HEK293 (cell line): ENCODE results near the gene MOCS3.
A peak's percentile ranks its signal among the peaks of the same experiment; 100 is the strongest.

Source experiments
- ATF2 ChIP-seq: fragments of 450-650 bp; formaldehyde crosslinking; IDR thresholded peaks from 2 replicates; pipeline ENCODE4 v1.5.1; 2016; ENCODE audit warnings: missing biosample characterization, missing genetic modification characterization, low read depth
- BCL11A ChIP-seq: fragments of 450-650 bp; formaldehyde crosslinking; IDR thresholded peaks from 2 replicates; pipeline ENCODE4 v1.5.1; 2016; ENCODE audit warnings: low read depth, missing biosample characterization, missing genetic modification characterization
- GLIS1 ChIP-seq: fragments of 450-650 bp; formaldehyde crosslinking; IDR thresholded peaks from 2 replicates; pipeline ENCODE4 v1.5.1; 2016; ENCODE audit warnings: missing biosample characterization, missing genetic modification characterization
- KLF10 ChIP-seq: fragments of 450-650 bp; IDR thresholded peaks from 2 replicates; pipeline ENCODE4 v1.5.1; 2018; ENCODE audit warnings: missing biosample characterization, mild to moderate bottlenecking, missing genetic modification characterization
- SCRT2 ChIP-seq: fragments of 450-650 bp; formaldehyde crosslinking; IDR thresholded peaks from 2 replicates; pipeline ENCODE4 v1.5.1; 2016; ENCODE audit warnings: missing biosample characterization, missing genetic modification characterization
- YY1 ChIP-seq: fragments of 450-650 bp; formaldehyde crosslinking; IDR thresholded peaks from 2 replicates; pipeline ENCODE4 v1.5.1; 2018; ENCODE audit warnings: missing biosample characterization, missing genetic modification characterization
- ZBTB17 ChIP-seq: fragments of 450-650 bp; formaldehyde crosslinking; IDR thresholded peaks from 2 replicates; pipeline ENCODE4 v1.5.1; 2016; ENCODE audit warnings: missing biosample characterization, missing genetic modification characterization
- ZFP37 ChIP-seq: fragments of 450-650 bp; formaldehyde crosslinking; IDR thresholded peaks from 2 replicates; pipeline ENCODE4 v1.5.1; 2016; ENCODE audit warnings: missing biosample characterization, missing genetic modification characterization
- ZIC2 ChIP-seq: fragments of 450-650 bp; formaldehyde crosslinking; IDR thresholded peaks from 2 replicates; pipeline ENCODE4 v1.5.1; 2016; ENCODE audit warnings: missing biosample characterization, missing genetic modification characterization
- ZNF19 ChIP-seq: fragments of 450-650 bp; formaldehyde crosslinking; IDR thresholded peaks from 2 replicates; pipeline ENCODE4; 2016; ENCODE audit warnings: missing biosample characterization, missing genetic modification characterization, low read depth
- ZNF214 ChIP-seq: fragments of 450-650 bp; formaldehyde crosslinking; IDR thresholded peaks from 2 replicates; pipeline ENCODE4 v1.5.1; 2017; ENCODE audit warnings: missing biosample characterization, mild to moderate bottlenecking, missing genetic modification characterization, borderline replicate concordance
- ZNF394 ChIP-seq: fragments of 450-650 bp; formaldehyde crosslinking; IDR thresholded peaks from 2 replicates; pipeline ENCODE4 v1.5.1; 2016; ENCODE audit warnings: missing biosample characterization, missing genetic modification characterization, mild to moderate bottlenecking, moderate library complexity, borderline replicate concordance
- ZNF629 ChIP-seq: fragments of 450-650 bp; formaldehyde crosslinking; IDR thresholded peaks from 2 replicates; pipeline ENCODE4 v1.5.1; 2017; ENCODE audit warnings: missing biosample characterization, missing genetic modification characterization
- ZNF777 ChIP-seq: fragments of 450-650 bp; formaldehyde crosslinking; IDR thresholded peaks from 2 replicates; pipeline ENCODE4 v1.5.1; 2017; ENCODE audit warnings: missing biosample characterization, missing genetic modification characterization, borderline replicate concordance
- ZNF837 ChIP-seq: fragments of 450-650 bp; formaldehyde crosslinking; IDR thresholded peaks from 2 replicates; pipeline ENCODE4 v1.5.1; 2016; ENCODE audit warnings: missing biosample characterization, missing genetic modification characterization
- ZSCAN5A ChIP-seq: fragments of 450-650 bp; formaldehyde crosslinking; IDR thresholded peaks from 2 replicates; pipeline ENCODE4 v1.5.1; 2016; ENCODE audit warnings: missing biosample characterization, missing genetic modification characterization
- TF ChIP-seq, protein P1 (sequence below): fragments of 450-650 bp; IDR thresholded peaks from 2 replicates; pipeline ENCODE4 v1.5.1; 2018; ENCODE audit warnings: missing biosample characterization, mild to moderate bottlenecking, missing genetic modification characterization
- TF ChIP-seq, protein P2 (sequence below): fragments of 450-650 bp; formaldehyde crosslinking; IDR thresholded peaks from 2 replicates; pipeline ENCODE4 v1.5.1; 2017; ENCODE audit warnings: missing biosample characterization, missing genetic modification characterization
- TF ChIP-seq, protein P3 (sequence below): fragments of 450-650 bp; formaldehyde crosslinking; conservative IDR thresholded peaks from 2 replicates; pipeline ENCODE4 v1.5.1; 2016; ENCODE audit warnings: low read depth, missing biosample characterization, missing genetic modification characterization
- TF ChIP-seq, protein P4 (sequence below): fragments of 450-650 bp; formaldehyde crosslinking; IDR thresholded peaks from 2 replicates; pipeline ENCODE4 v1.5.1; 2016; ENCODE audit warnings: missing biosample characterization, missing genetic modification characterization
- TF ChIP-seq, protein P5 (sequence below): fragments of 450-650 bp; formaldehyde crosslinking; IDR thresholded peaks from 2 replicates; pipeline ENCODE4 v1.5.1; 2016; ENCODE audit warnings: missing biosample characterization, missing genetic modification characterization
- TF ChIP-seq, protein P6 (sequence below): fragments of 450-650 bp; formaldehyde crosslinking; IDR thresholded peaks from 2 replicates; pipeline ENCODE4 v1.5.1; 2016; ENCODE audit warnings: missing biosample characterization, missing genetic modification characterization

MOCS3 gene

GRCh38 chr20:50931306-50932015 lies 27.2 kb upstream of the MOCS3 start, which contains the start of gene ADNP (continued):
- TF ChIP-seq ZNF19 (tag by site-specific recombination), result no peak
- TF ChIP-seq ZNF214 (tag by site-specific recombination), result no peak
- peak; percentile 85 for TF ChIP-seq YY1 (tag by site-specific recombination)
- peak; percentile 75 for TF ChIP-seq ATF2 (tag by site-specific recombination)
- TF ChIP-seq, protein P1, sequence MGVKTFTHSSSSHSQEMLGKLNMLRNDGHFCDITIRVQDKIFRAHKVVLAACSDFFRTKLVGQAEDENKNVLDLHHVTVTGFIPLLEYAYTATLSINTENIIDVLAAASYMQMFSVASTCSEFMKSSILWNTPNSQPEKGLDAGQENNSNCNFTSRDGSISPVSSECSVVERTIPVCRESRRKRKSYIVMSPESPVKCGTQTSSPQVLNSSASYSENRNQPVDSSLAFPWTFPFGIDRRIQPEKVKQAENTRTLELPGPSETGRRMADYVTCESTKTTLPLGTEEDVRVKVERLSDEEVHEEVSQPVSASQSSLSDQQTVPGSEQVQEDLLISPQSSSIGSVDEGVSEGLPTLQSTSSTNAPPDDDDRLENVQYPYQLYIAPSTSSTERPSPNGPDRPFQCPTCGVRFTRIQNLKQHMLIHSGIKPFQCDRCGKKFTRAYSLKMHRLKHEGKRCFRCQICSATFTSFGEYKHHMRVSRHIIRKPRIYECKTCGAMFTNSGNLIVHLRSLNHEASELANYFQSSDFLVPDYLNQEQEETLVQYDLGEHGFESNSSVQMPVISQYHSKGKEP (tag by site-specific recombination), result peak; percentile 38; the same call in 1 of the 2 replicates
- TF ChIP-seq, protein P2, sequence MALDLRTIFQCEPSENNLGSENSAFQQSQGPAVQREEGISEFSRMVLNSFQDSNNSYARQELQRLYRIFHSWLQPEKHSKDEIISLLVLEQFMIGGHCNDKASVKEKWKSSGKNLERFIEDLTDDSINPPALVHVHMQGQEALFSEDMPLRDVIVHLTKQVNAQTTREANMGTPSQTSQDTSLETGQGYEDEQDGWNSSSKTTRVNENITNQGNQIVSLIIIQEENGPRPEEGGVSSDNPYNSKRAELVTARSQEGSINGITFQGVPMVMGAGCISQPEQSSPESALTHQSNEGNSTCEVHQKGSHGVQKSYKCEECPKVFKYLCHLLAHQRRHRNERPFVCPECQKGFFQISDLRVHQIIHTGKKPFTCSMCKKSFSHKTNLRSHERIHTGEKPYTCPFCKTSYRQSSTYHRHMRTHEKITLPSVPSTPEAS (tag by site-specific recombination), result no peak
- no peak for TF ChIP-seq ZSCAN5A (tag by site-specific recombination)
- 0 out of 2 replicates have a peak, but pooled peaks have one; percentile 55 for TF ChIP-seq ZNF394 (tag by site-specific recombination)
- TF ChIP-seq ZNF777 (tag by site-specific recombination), result no peak
- TF ChIP-seq, protein P3, sequence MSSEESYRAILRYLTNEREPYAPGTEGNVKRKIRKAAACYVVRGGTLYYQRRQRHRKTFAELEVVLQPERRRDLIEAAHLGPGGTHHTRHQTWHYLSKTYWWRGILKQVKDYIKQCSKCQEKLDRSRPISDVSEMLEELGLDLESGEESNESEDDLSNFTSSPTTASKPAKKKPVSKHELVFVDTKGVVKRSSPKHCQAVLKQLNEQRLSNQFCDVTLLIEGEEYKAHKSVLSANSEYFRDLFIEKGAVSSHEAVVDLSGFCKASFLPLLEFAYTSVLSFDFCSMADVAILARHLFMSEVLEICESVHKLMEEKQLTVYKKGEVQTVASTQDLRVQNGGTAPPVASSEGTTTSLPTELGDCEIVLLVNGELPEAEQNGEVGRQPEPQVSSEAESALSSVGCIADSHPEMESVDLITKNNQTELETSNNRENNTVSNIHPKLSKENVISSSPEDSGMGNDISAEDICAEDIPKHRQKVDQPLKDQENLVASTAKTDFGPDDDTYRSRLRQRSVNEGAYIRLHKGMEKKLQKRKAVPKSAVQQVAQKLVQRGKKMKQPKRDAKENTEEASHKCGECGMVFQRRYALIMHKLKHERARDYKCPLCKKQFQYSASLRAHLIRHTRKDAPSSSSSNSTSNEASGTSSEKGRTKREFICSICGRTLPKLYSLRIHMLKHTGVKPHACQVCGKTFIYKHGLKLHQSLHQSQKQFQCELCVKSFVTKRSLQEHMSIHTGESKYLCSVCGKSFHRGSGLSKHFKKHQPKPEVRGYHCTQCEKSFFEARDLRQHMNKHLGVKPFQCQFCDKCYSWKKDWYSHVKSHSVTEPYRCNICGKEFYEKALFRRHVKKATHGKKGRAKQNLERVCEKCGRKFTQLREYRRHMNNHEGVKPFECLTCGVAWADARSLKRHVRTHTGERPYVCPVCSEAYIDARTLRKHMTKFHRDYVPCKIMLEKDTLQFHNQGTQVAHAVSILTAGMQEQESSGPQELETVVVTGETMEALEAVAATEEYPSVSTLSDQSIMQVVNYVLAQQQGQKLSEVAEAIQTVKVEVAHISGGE, result peak; percentile 68
- TF ChIP-seq, protein P4, sequence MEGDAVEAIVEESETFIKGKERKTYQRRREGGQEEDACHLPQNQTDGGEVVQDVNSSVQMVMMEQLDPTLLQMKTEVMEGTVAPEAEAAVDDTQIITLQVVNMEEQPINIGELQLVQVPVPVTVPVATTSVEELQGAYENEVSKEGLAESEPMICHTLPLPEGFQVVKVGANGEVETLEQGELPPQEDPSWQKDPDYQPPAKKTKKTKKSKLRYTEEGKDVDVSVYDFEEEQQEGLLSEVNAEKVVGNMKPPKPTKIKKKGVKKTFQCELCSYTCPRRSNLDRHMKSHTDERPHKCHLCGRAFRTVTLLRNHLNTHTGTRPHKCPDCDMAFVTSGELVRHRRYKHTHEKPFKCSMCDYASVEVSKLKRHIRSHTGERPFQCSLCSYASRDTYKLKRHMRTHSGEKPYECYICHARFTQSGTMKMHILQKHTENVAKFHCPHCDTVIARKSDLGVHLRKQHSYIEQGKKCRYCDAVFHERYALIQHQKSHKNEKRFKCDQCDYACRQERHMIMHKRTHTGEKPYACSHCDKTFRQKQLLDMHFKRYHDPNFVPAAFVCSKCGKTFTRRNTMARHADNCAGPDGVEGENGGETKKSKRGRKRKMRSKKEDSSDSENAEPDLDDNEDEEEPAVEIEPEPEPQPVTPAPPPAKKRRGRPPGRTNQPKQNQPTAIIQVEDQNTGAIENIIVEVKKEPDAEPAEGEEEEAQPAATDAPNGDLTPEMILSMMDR (tag by site-specific recombination), result peak; percentile 82
- peak; percentile 76; the same call in 1 of the 2 replicates for TF ChIP-seq BCL11A (tag by site-specific recombination)
- TF ChIP-seq ZNF837 (tag by site-specific recombination), result no peak
- TF ChIP-seq ZNF629 (tag by site-specific recombination), result peak; percentile 68
- TF ChIP-seq KLF10 (tag by site-specific recombination), result peak; percentile 47; the same call in 1 of the 2 replicates
- TF ChIP-seq SCRT2 (tag by site-specific recombination), result peak; percentile 98
- TF ChIP-seq ZIC2 (tag by site-specific recombination), result peak; percentile 55; the same call in 1 of the 2 replicates
- 0 out of 2 replicates have a peak, but pooled peaks have one; percentile 30 for TF ChIP-seq ZBTB17
- TF ChIP-seq, protein P5, sequence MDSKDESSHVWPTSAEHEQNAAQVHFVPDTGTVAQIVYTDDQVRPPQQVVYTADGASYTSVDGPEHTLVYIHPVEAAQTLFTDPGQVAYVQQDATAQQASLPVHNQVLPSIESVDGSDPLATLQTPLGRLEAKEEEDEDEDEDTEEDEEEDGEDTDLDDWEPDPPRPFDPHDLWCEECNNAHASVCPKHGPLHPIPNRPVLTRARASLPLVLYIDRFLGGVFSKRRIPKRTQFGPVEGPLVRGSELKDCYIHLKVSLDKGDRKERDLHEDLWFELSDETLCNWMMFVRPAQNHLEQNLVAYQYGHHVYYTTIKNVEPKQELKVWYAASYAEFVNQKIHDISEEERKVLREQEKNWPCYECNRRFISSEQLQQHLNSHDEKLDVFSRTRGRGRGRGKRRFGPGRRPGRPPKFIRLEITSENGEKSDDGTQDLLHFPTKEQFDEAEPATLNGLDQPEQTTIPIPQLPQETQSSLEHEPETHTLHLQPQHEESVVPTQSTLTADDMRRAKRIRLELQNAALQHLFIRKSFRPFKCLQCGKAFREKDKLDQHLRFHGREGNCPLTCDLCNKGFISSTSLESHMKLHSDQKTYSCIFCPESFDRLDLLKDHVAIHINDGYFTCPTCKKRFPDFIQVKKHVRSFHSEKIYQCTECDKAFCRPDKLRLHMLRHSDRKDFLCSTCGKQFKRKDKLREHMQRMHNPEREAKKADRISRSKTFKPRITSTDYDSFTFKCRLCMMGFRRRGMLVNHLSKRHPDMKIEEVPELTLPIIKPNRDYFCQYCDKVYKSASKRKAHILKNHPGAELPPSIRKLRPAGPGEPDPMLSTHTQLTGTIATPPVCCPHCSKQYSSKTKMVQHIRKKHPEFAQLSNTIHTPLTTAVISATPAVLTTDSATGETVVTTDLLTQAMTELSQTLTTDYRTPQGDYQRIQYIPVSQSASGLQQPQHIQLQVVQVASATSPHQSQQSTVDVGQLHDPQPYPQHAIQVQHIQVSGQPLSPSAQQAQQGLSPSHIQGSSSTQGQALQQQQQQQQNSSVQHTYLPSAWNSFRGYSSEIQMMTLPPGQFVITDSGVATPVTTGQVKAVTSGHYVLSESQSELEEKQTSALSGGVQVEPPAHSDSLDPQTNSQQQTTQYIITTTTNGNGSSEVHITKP (tag by site-specific recombination), result peak; percentile 95
- TF ChIP-seq ZFP37 (tag by site-specific recombination), result 0 out of 2 replicates have a peak, but pooled peaks have one; percentile 51
- peak; percentile 46; the same call in 1 of the 2 replicates for TF ChIP-seq GLIS1
- TF ChIP-seq, protein P6, sequence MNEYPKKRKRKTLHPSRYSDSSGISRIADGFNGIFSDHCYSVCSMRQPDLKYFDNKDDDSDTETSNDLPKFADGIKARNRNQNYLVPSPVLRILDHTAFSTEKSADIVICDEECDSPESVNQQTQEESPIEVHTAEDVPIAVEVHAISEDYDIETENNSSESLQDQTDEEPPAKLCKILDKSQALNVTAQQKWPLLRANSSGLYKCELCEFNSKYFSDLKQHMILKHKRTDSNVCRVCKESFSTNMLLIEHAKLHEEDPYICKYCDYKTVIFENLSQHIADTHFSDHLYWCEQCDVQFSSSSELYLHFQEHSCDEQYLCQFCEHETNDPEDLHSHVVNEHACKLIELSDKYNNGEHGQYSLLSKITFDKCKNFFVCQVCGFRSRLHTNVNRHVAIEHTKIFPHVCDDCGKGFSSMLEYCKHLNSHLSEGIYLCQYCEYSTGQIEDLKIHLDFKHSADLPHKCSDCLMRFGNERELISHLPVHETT, result no peak
